GM12892 (cell line): ENCODE results near the gene DTX2.
"Not testable (repeated sequence)": the region's sequence is repeated elsewhere in the genome, so short reads cannot be mapped to it uniquely, and the experiment has no call there.

Experiments
- POLR2A ChIP-seq: IDR thresholded peaks from 2 replicates; pipeline ENCODE4 v1.6.1; 2011; ENCODE audit warnings: low read depth, low read length, control low read depth
- POLR2AphosphoS5 ChIP-seq: IDR thresholded peaks from 2 replicates; pipeline ENCODE4 v1.6.1; 2011; ENCODE audit warnings: low read depth, low read length, control low read depth
- TAF1 ChIP-seq: IDR thresholded peaks from 2 replicates; pipeline ENCODE4 v1.6.1; 2011; ENCODE audit warnings: low read depth, mild to moderate bottlenecking, control low read depth, low read length, borderline replicate concordance

- TF ChIP-seq POLR2A, POLR2AphosphoS5, TAF1: not testable (repeated sequence)
Observed at GRCh38 chr7:76461464-76462101, at the start of gene DTX2.
